GM23338 (cell line): ENCODE results near the gene FBXL5. TPM values are rescaled to one million over a fixed set of nuclear protein-coding genes. Genes with fewer than 3 reads are reported as not detected.

Source experiments
- ATAC-seq: fragments of 200-7000 bp; cut with Tn5 transposase; 3 replicates; pipeline ENCODE4 v1.9.1; 2020
- DNase-seq: peaks from one replicate; pipeline ENCODE4 v3.0.0-alpha.2; 2015; ENCODE audit warnings: low spot score
- H2AFZ ChIP-seq: fragments of 200-600 bp; sonication (generic); 2 replicates; pipeline ENCODE4 v1.8.0; 2016; ENCODE audit warnings: antibody characterized with exemption, mild to moderate bottlenecking, moderate library complexity
- H3F3A ChIP-seq: fragments of 200-600 bp; sonication (generic); replicated peaks from 2 replicates; pipeline ENCODE4 v1.8.0; 2017; ENCODE audit warnings: antibody characterized with exemption, mixed run types, low read depth
- H3K27ac ChIP-seq: fragments of 200-600 bp; sonication (generic); 2 replicates; pipeline ENCODE4 v1.6.1; 2016; ENCODE audit warnings: low read depth
- H3K27me3 ChIP-seq: fragments of 200-600 bp; sonication (generic); 2 replicates; pipeline ENCODE4 v1.8.0; 2016; ENCODE audit warnings: mild to moderate bottlenecking, mixed run types, moderate library complexity; ENCODE audit not compliant: insufficient read depth
- H3K36me3 ChIP-seq: fragments of 200-600 bp; sonication (generic); 2 replicates; pipeline ENCODE4 v1.8.0; 2016; ENCODE audit warnings: mild to moderate bottlenecking; ENCODE audit not compliant: insufficient read depth
- H3K4me1 ChIP-seq: fragments of 200-600 bp; sonication (generic); 2 replicates; pipeline ENCODE4 v1.8.0; 2016; ENCODE audit warnings: mild to moderate bottlenecking, moderate library complexity; ENCODE audit not compliant: insufficient read depth
- H3K4me2 ChIP-seq: fragments of 200-600 bp; sonication (generic); 2 replicates; pipeline ENCODE4 v1.7.1; 2017; ENCODE audit warnings: mixed run types
- H3K4me3 ChIP-seq: fragments of 200-600 bp; sonication (generic); 2 replicates; pipeline ENCODE4 v1.6.1; 2016; ENCODE audit warnings: mixed run types
- H3K79me2 ChIP-seq: fragments of 200-600 bp; sonication (generic); replicated peaks from 2 replicates; pipeline ENCODE4 v1.8.0; 2017; ENCODE audit warnings: mild to moderate bottlenecking; ENCODE audit not compliant: insufficient read depth
- H3K9me2 ChIP-seq: fragments of 200-600 bp; sonication (generic); 2 replicates; pipeline ENCODE4 v1.8.0; 2017; ENCODE audit not compliant: insufficient read depth
- H4K20me1 ChIP-seq: fragments of 200-600 bp; sonication (generic); replicated peaks from 2 replicates; pipeline ENCODE4 v1.8.0; 2017; ENCODE audit warnings: mild to moderate bottlenecking; ENCODE audit not compliant: insufficient read depth
- H3K27ac Mint-ChIP-seq: 2 replicates; pipeline ENCODE4 v1.8.0; 2020; ENCODE audit warnings: inconsistent platforms, mild to moderate bottlenecking, moderate library complexity, mixed read lengths
- H3K27me3 Mint-ChIP-seq: 3 replicates; pipeline ENCODE4 v1.8.0; 2022; ENCODE audit warnings: low read depth, mild to moderate bottlenecking, moderate library complexity, mixed read lengths, inconsistent platforms; ENCODE audit not compliant: insufficient read depth, poor library complexity
- H3K36me3 Mint-ChIP-seq: 3 replicates; pipeline ENCODE4 v1.8.0; 2021; ENCODE audit warnings: low read depth, mild to moderate bottlenecking, inconsistent platforms, moderate library complexity, mixed read lengths
- H3K4me1 Mint-ChIP-seq: 3 replicates; pipeline ENCODE4 v1.8.0; 2020; ENCODE audit warnings: mild to moderate bottlenecking, inconsistent platforms, mixed read lengths
- H3K4me3 Mint-ChIP-seq: 3 replicates; pipeline ENCODE4 v1.8.0; 2021; ENCODE audit warnings: moderate library complexity, mild to moderate bottlenecking, inconsistent platforms, mixed read lengths
- H3K9me3 Mint-ChIP-seq: 3 replicates; pipeline ENCODE4 v1.8.0; 2020; ENCODE audit warnings: moderate library complexity, mild to moderate bottlenecking, inconsistent platforms, mixed read lengths
- CREB1 ChIP-seq: fragments of 250-450 bp; sonication (Bioruptor Pico); IDR thresholded peaks from 2 replicates; pipeline ENCODE4 v1.5.0; 2020; ENCODE audit warnings: low read depth, mild to moderate bottlenecking, moderate library complexity
- CTCF ChIP-seq, 2 experiments: fragments of 200-600 bp in 1 of 2; sonication (generic) in 1 of 2; conservative IDR thresholded peaks; 2 replicates each; pipeline versions ENCODE4 v1.5.1 to v1.6.1; 2016 to 2017; ENCODE audit warnings: antibody characterized with exemption in 2 of 2, low read depth in 2 of 2, mild to moderate bottlenecking in 2 of 2, moderate library complexity in 1 of 2
- ETS1 ChIP-seq: IDR thresholded peaks from 2 replicates; pipeline ENCODE4 v1.6.1; 2016; ENCODE audit warnings: antibody characterized with exemption
- EZH2 ChIP-seq: fragments of 200-600 bp; sonication (generic); IDR thresholded peaks from one replicate; pipeline ENCODE4 v1.8.0; 2017; ENCODE audit warnings: antibody characterized with exemption, mild to moderate bottlenecking, low read depth; ENCODE audit not compliant: unreplicated experiment
- EZH2phosphoT487 ChIP-seq: fragments of 200-600 bp; sonication (generic); IDR thresholded peaks from one replicate; pipeline ENCODE4 v1.8.1; 2018; ENCODE audit warnings: antibody characterized with exemption; ENCODE audit not compliant: unreplicated experiment
- JUNB ChIP-seq: IDR thresholded peaks from one replicate; pipeline ENCODE4 v1.6.1; 2016; ENCODE audit warnings: antibody characterized with exemption; ENCODE audit not compliant: unreplicated experiment
- NANOG ChIP-seq: IDR thresholded peaks from 2 replicates; pipeline ENCODE4 v1.6.1; 2016; ENCODE audit warnings: antibody characterized with exemption, borderline replicate concordance
- POLR2AphosphoS5 ChIP-seq: IDR thresholded peaks from 2 replicates; pipeline ENCODE4 v1.6.1; 2016; ENCODE audit warnings: antibody characterized with exemption, low read depth
- REST ChIP-seq: IDR thresholded peaks from one replicate; pipeline ENCODE4 v1.6.1; 2018; ENCODE audit warnings: antibody characterized with exemption; ENCODE audit not compliant: unreplicated experiment
- STAT1 ChIP-seq: IDR thresholded peaks from one replicate; pipeline ENCODE4 v1.6.1; 2016; ENCODE audit warnings: antibody characterized with exemption; ENCODE audit not compliant: unreplicated experiment
- ZNF114 ChIP-seq: fragments of 250-450 bp; sonication (Bioruptor Pico); IDR thresholded peaks from 2 replicates; pipeline ENCODE4 v1.5.0; 2020; ENCODE audit warnings: mild to moderate bottlenecking, moderate library complexity
- ZNF331 ChIP-seq: fragments of 250-450 bp; sonication (Bioruptor Pico); IDR thresholded peaks from 2 replicates; pipeline ENCODE4 v1.5.0; 2020; ENCODE audit warnings: low read depth, mild to moderate bottlenecking, moderate library complexity
- polyA plus RNA-seq: library from polyadenylated mRNA; unstranded; fragments of >200 nt; fragmentation: Nextera tagmentation; extraction: Ambion mirVana; gene quantifications from 2 replicates; pipeline ENCODE4 v1.2.1, GENCODE V29; 2016
- total RNA-seq: library from RNA; depleted of rRNA; stranded (reverse); fragments of >200 nt; shearing (Covaris generic); gene quantifications from 2 replicates; pipeline ENCODE4 v1.2.3, GENCODE V29; 2014
- TF ChIP-seq, protein P1 (sequence below): fragments of 250-450 bp; sonication (Bioruptor Pico); IDR thresholded peaks from 2 replicates; pipeline ENCODE4 v1.5.0; 2020; ENCODE audit warnings: mild to moderate bottlenecking, moderate library complexity

FBXL5 gene
- total and polyA plus RNA-seq, 2 experiments from 2014 or later, result 55.7 to 81.9 TPM

DNA sequence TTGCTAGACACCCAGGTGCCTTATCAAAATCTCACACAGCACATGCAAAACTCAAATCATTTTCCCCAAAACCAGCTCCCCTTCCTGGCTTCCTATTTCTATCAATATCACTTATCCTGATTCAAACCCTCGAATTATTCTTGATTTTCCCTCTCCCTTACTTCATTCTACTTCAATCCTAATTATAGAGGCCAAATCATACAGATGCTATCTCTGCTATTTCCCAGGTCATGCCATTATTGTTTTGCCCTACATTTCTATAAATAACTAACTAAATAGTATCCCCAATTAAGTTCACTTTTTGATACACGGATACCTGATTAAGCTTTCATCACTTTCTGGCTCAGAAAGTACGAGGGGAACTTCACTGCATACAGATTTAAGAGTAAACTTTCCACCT, 62.4 kb downstream of the FBXL5 start:
- H3K4me3 ChIP-seq, result no peak overlapping the region
- H3K4me3 Mint-ChIP-seq, result no peak overlapping the region
- no peak overlapping the region for H3K27ac Mint-ChIP-seq
- peaks cover 7% of the 10 kb centered on the region for H3K36me3 Mint-ChIP-seq
- no peaks in the 10 kb centered on the region for H4K20me1 ChIP-seq
- TF ChIP-seq STAT1, result no peak
- TF ChIP-seq POLR2AphosphoS5, result no peak
- no peak for TF ChIP-seq NANOG
- no peak for TF ChIP-seq JUNB
- no peak for TF ChIP-seq EZH2phosphoT487
- no peak for TF ChIP-seq EZH2
- TF ChIP-seq CTCF (conservative IDR thresholded peaks at IDR 0.05; ENCODE audit: low read depth in 2 of 2), result no peak
- no peak for TF ChIP-seq CREB1 (CRISPR knock-in tag)
- TF ChIP-seq ZNF114 (CRISPR knock-in tag), result no peak
- TF ChIP-seq, protein P1, sequence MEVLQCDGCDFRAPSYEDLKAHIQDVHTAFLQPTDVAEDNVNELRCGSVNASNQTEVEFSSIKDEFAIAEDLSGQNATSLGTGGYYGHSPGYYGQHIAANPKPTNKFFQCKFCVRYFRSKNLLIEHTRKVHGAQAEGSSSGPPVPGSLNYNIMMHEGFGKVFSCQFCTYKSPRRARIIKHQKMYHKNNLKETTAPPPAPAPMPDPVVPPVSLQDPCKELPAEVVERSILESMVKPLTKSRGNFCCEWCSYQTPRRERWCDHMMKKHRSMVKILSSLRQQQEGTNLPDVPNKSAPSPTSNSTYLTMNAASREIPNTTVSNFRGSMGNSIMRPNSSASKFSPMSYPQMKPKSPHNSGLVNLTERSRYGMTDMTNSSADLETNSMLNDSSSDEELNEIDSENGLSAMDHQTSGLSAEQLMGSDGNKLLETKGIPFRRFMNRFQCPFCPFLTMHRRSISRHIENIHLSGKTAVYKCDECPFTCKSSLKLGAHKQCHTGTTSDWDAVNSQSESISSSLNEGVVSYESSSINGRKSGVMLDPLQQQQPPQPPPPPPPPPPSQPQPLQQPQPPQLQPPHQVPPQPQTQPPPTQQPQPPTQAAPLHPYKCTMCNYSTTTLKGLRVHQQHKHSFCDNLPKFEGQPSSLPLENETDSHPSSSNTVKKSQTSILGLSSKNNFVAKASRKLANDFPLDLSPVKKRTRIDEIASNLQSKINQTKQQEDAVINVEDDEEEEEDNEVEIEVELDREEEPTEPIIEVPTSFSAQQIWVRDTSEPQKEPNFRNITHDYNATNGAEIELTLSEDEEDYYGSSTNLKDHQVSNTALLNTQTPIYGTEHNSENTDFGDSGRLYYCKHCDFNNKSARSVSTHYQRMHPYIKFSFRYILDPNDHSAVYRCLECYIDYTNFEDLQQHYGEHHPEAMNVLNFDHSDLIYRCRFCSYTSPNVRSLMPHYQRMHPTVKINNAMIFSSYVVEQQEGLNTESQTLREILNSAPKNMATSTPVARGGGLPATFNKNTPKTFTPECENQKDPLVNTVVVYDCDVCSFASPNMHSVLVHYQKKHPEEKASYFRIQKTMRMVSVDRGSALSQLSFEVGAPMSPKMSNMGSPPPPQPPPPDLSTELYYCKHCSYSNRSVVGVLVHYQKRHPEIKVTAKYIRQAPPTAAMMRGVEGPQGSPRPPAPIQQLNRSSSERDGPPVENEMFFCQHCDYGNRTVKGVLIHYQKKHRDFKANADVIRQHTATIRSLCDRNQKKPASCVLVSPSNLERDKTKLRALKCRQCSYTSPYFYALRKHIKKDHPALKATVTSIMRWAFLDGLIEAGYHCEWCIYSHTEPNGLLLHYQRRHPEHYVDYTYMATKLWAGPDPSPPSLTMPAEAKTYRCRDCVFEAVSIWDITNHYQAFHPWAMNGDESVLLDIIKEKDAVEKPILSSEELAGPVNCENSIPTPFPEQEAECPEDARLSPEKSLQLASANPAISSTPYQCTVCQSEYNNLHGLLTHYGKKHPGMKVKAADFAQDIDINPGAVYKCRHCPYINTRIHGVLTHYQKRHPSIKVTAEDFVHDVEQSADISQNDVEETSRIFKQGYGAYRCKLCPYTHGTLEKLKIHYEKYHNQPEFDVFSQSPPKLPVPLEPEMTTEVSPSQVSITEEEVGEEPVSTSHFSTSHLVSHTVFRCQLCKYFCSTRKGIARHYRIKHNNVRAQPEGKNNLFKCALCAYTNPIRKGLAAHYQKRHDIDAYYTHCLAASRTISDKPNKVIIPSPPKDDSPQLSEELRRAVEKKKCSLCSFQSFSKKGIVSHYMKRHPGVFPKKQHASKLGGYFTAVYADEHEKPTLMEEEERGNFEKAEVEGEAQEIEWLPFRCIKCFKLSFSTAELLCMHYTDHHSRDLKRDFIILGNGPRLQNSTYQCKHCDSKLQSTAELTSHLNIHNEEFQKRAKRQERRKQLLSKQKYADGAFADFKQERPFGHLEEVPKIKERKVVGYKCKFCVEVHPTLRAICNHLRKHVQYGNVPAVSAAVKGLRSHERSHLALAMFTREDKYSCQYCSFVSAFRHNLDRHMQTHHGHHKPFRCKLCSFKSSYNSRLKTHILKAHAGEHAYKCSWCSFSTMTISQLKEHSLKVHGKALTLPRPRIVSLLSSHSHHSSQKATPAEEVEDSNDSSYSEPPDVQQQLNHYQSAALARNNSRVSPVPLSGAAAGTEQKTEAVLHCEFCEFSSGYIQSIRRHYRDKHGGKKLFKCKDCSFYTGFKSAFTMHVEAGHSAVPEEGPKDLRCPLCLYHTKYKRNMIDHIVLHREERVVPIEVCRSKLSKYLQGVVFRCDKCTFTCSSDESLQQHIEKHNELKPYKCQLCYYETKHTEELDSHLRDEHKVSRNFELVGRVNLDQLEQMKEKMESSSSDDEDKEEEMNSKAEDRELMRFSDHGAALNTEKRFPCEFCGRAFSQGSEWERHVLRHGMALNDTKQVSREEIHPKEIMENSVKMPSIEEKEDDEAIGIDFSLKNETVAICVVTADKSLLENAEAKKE (CRISPR knock-in tag), result no peak
- no peak for TF ChIP-seq ETS1
- TF ChIP-seq ZNF331, result no peak
- TF ChIP-seq REST, result no peak
- peaks cover under 1% of the 10 kb centered on the region; the same call in 2 of the 3 replicates for H3K9me3 Mint-ChIP-seq
- no peaks in the 10 kb centered on the region for H3K27me3 ChIP-seq
- no peak overlapping the region for H3K4me2 ChIP-seq
- DNase-seq (no peak), ATAC-seq (no peak)
- peaks cover 5% of the 10 kb centered on the region; the same call in 1 of the 2 replicates for H3K9me2 ChIP-seq
- no peaks in the 10 kb centered on the region for H3K36me3 ChIP-seq
- H3F3A ChIP-seq, result no peaks in the 10 kb centered on the region
- no peaks in the 10 kb centered on the region for H3K4me1 Mint-ChIP-seq
- peaks cover 16% of the 10 kb centered on the region for H3K4me1 ChIP-seq
- no peak overlapping the region for H2AFZ ChIP-seq
- H3K79me2 ChIP-seq, result no peaks in the 10 kb centered on the region
- H3K27me3 Mint-ChIP-seq, result no peaks in the 10 kb centered on the region
- H3K27ac ChIP-seq, result no peak overlapping the region
